Neutrophil (primary cell): ENCODE data around the gene PPM1L.

Experiments
- H3K27ac ChIP-seq: fragments of 200-600 bp; sonication (generic); 2 replicates; pipeline ENCODE4 v1.5.1; 2016; ENCODE audit warnings: mild to moderate bottlenecking, moderate library complexity
- H3K27me3 ChIP-seq: fragments of 200-600 bp; sonication (generic); 2 replicates; pipeline ENCODE4 v1.6.0; 2016; ENCODE audit warnings: mild to moderate bottlenecking
- H3K36me3 ChIP-seq: fragments of 200-600 bp; sonication (generic); 2 replicates; pipeline ENCODE4 v1.5.1; 2017
- H3K4me1 ChIP-seq, 2 experiments: fragments of 200-600 bp in 1 of 2; sonication (generic) in 1 of 2; 1 replicate in 1 of 2; 2 replicates in 1 of 2; pipeline versions ENCODE4 v1.5.1 to v1.6.1; 2013 to 2016; ENCODE audit warnings: low read depth in 1 of 2, low read length in 1 of 2, mild to moderate bottlenecking in 1 of 2, moderate library complexity in 1 of 2; ENCODE audit not compliant: control insufficient read depth in 1 of 2, insufficient read depth in 1 of 2
- H3K4me3 ChIP-seq, 2 experiments: fragments of 200-600 bp in 1 of 2; sonication (generic) in 1 of 2; 1 replicate in 1 of 2; 2 replicates in 1 of 2; pipeline ENCODE4 v1.5.1; 2013 to 2016; ENCODE audit warnings: low read depth in 1 of 2, low read length in 1 of 2, mild to moderate bottlenecking in 1 of 2, moderate library complexity in 1 of 2
- H3K9me3 ChIP-seq: fragments of 200-600 bp; sonication (generic); 2 replicates; pipeline ENCODE4 v1.5.1; 2016
- CTCF ChIP-seq: fragments of 200-600 bp; sonication (generic); IDR thresholded peaks from 2 replicates; pipeline ENCODE4 v1.5.1; 2016; ENCODE audit warnings: antibody characterized with exemption

Gene PPM1L

GRCh38 chr3:160722331-160722730, 33.7 kb upstream of the PPM1L start:
- no peak for TF ChIP-seq CTCF
- H3K36me3 ChIP-seq = no peaks in the 10 kb centered on the region
- no peaks in the 10 kb centered on the region for H3K27me3 ChIP-seq

GRCh38 chr3:160725338-160725737, 30.7 kb upstream of the PPM1L start:
- Histone ChIP-seq H3K4me1 (no peaks in the 10 kb centered on the region), H3K27ac (no peak overlapping the region), H3K27me3 (no peaks in the 10 kb centered on the region), H3K9me3 (no peaks in the 10 kb centered on the region), H3K36me3 (no peaks in the 10 kb centered on the region), H3K4me3 (no peak overlapping the region)
- TF ChIP-seq CTCF = no peak

More at GRCh38 chr3:160722331-160722730, 33.7 kb upstream of the PPM1L start:
- Histone ChIP-seq H3K27ac (no peak overlapping the region), H3K4me3 (no peak overlapping the region), H3K9me3 (no peaks in the 10 kb centered on the region), H3K4me1 (no peaks in the 10 kb centered on the region)

GRCh38 chr3:160735826-160736225, 20.2 kb upstream of the PPM1L start:
- Histone ChIP-seq H3K36me3 (no peaks in the 10 kb centered on the region), H3K27me3 (no peaks in the 10 kb centered on the region), H3K4me1 (no peaks in the 10 kb centered on the region), H3K9me3 (no peaks in the 10 kb centered on the region), H3K27ac (no peak overlapping the region), H3K4me3 (no peak overlapping the region)
- no peak for TF ChIP-seq CTCF

- H3K4me3 ChIP-seq = no peak overlapping the region
- H3K27me3 ChIP-seq = no peaks in the 10 kb centered on the region
- no peaks in the 10 kb centered on the region for H3K4me1 ChIP-seq
- no peaks in the 10 kb centered on the region for H3K9me3 ChIP-seq
- H3K27ac ChIP-seq = no peak overlapping the region
- no peaks in the 10 kb centered on the region for H3K36me3 ChIP-seq
- no peak for TF ChIP-seq CTCF
These were observed 18.0 kb upstream of the PPM1L start for GRCh38 chr3:160738048-160738447.

GRCh38 chr3:160739079-160739478, 17.0 kb upstream of the PPM1L start:
- Histone ChIP-seq H3K36me3 (no peaks in the 10 kb centered on the region), H3K4me3 (no peak overlapping the region), H3K27me3 (no peaks in the 10 kb centered on the region), H3K27ac (no peak overlapping the region), H3K9me3 (no peaks in the 10 kb centered on the region), H3K4me1 (no peaks in the 10 kb centered on the region)
- no peak for TF ChIP-seq CTCF

GRCh38 chr3:160746976-160747375, 9.1 kb upstream of the PPM1L start:
- H3K36me3 ChIP-seq = no peaks in the 10 kb centered on the region
- H3K27me3 ChIP-seq = no peaks in the 10 kb centered on the region
- no peak overlapping the region for H3K4me3 ChIP-seq
- no peak for TF ChIP-seq CTCF
- no peaks in the 10 kb centered on the region for H3K9me3 ChIP-seq
- peaks cover 0 to 12% of the 10 kb centered on the region in 2 experiments for H3K4me1 ChIP-seq
- no peak overlapping the region for H3K27ac ChIP-seq
